Transverse colon (tissue), 4 donors: ENCODE measurements around the gene RAE1. TPM values are rescaled to one million over a fixed set of nuclear protein-coding genes. Genes with fewer than 3 reads are reported as not detected.

Experiments
- DNase-seq: peaks from one replicate; pipeline ENCODE4 v3.0.0-alpha.2; 2019
- H3K27ac ChIP-seq, 4 donors: fragments of 200-600 bp; sonication (generic); 2 replicates each; pipeline ENCODE4 v1.5.1; 2016 to 2018; ENCODE audit warnings: inconsistent platforms in 4 of 4
- H3K27me3 ChIP-seq: fragments of 200-600 bp; sonication (generic); 2 replicates; pipeline ENCODE4 v1.5.1; 2017; ENCODE audit warnings: inconsistent platforms
- H3K36me3 ChIP-seq, 4 donors: fragments of 200-600 bp; sonication (generic); 2 replicates each; pipeline ENCODE4 v1.5.1; 2017 to 2019; ENCODE audit warnings: inconsistent platforms in 4 of 4
- H3K4me1 ChIP-seq, 4 donors: fragments of 200-600 bp; sonication (generic); 2 replicates each; pipeline ENCODE4 v1.5.1; 2017 to 2020; ENCODE audit warnings: inconsistent platforms in 4 of 4
- H3K4me3 ChIP-seq, 4 donors: fragments of 200-600 bp; sonication (generic); 1 replicate in 1 of 4; 2 replicates in 3 of 4; pipeline versions ENCODE4 v1.5.1 to v1.6.1; 2017 to 2019; ENCODE audit warnings: inconsistent platforms in 4 of 4
- H3K9me3 ChIP-seq, 2 donors: fragments of 200-600 bp; sonication (generic); 2 replicates each; pipeline ENCODE4 v1.5.1; 2017 to 2019; ENCODE audit warnings: inconsistent platforms in 2 of 2
- CTCF ChIP-seq, 5 experiments: fragments of 200-600 bp in 3 of 5; fragments of 450-650 bp in 2 of 5; sonication (generic) in 3 of 5; IDR thresholded peaks; 1 replicate in 2 of 5; 2 replicates in 3 of 5; pipeline ENCODE4 v1.5.1; 2016 to 2017; ENCODE audit warnings: antibody characterized with exemption in 5 of 5, inconsistent platforms in 3 of 5, mild to moderate bottlenecking in 2 of 5, moderate library complexity in 1 of 5
- EP300 ChIP-seq: sonication (generic); formaldehyde crosslinking; IDR thresholded peaks from one replicate; pipeline ENCODE4 v1.6.1; 2017; ENCODE audit warnings: antibody characterized with exemption, low read depth
- POLR2A ChIP-seq: fragments of 450-650 bp; IDR thresholded peaks from one replicate; pipeline ENCODE4 v1.6.1; 2016; ENCODE audit warnings: antibody characterized with exemption, mild to moderate bottlenecking, moderate library complexity
- POLR2AphosphoS5 ChIP-seq, 3 donors: sonication (generic); formaldehyde crosslinking; IDR thresholded peaks; one replicate each; pipeline ENCODE4 v1.6.1; 2016; ENCODE audit warnings: antibody characterized with exemption in 3 of 3
- whole genome bisulfite sequencing, 2 donors: methylation state at CpG; one replicate each; pipeline ENCODE4 v1.1.5; 2018; ENCODE audit warnings: low coverage in 1 of 2; 5-methylcytosine and 5-hydroxymethylcytosine counted together
- in situ Hi-C, 4 donors: fragments of 200-750 bp; cut with MboI; loops; one replicate each; pipeline versions ENCODE4 v1.15.0 to v1.15.1; 2017; ENCODE audit warnings: low sequenced_read_pairs in 3 of 4, low pct_ligation_motif_present in 1 of 4, low pct_unique_long_range_greater_than_20kb in 1 of 4
- intact Hi-C: fragments of 100-400 bp; cut with DNase I; formaldehyde crosslinking; loops from one replicate; pipeline ENCODE4 v1.15.1; 2023; ENCODE audit warnings: low total_unique reads
- total RNA-seq, 4 donors: library from RNA; depleted of rRNA; stranded (reverse); fragments of >200 nt; gene quantifications; one replicate each; pipeline ENCODE4 v1.1.0, GENCODE V29; 2016

RAE1 gene
- total RNA-seq, 4 donors from 2014 or later = 5.6 to 29.9 (median 15.2) TPM

DNA sequence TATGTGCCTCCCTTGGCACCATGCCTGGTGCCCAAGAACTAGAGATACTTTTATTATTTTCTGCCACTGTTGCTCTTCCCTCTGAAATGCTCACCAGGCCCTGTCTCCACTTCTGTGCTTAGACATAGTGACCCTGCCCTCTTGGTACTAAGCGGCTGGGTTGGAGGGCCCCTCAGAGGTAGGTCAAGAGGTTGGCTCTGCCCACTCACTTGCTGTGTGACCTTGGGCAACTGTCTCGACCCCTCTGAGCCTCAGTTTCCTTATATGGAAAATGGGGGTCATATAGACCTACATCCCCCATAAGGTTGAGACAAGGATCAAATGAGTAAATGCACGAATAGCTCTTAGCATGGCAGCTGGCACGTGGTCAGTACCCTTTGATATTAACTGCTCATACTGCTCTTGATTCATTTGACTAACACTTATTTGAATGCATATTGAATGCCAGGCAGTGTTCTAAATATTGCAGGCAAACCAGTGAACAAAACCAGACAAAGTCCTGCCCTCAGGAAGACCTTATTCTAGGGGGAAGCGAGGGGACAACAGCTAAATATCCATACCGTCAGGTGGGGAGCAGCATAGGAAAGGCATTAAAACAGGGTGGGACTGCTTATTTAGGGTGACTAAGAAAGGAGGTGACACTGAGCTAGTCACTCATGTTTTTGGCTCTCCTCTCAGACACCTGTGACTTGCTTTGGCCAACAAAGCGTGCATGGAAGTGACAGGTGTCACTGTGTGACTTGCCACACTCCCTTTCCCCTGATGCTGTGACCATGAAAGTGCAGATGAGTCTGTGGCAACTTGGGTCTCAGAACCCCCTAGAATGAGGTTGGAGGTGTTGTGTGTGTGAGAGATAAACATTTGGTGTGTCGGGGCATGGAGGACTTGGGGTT is 35.7 kb upstream of the RAE1 start:
- Histone ChIP-seq H3K4me3 (no peak overlapping the region), H3K9me3 (no peaks in the 10 kb centered on the region), H3K36me3 (no peaks in the 10 kb centered on the region), H3K4me1 (no peaks in the 10 kb centered on the region), H3K27me3 (no peaks in the 10 kb centered on the region), H3K27ac (no peak overlapping the region)
- no peak for DNase-seq
- in situ Hi-C loops = no loop called here
- 72% methylated on average over 8 of the region's 8 CpGs; no CpG with 5 or more reads in 1 of the 2 donors for WGBS, 2 donors
- no peak for TF ChIP-seq CTCF (IDR thresholded peaks at IDR 0.05)
- no peak for TF ChIP-seq POLR2AphosphoS5 (IDR thresholded peaks at IDR 0.05)
- TF ChIP-seq EP300 = no peak
- no peak for TF ChIP-seq POLR2A
- intact Hi-C loops = no loop called here

DNA sequence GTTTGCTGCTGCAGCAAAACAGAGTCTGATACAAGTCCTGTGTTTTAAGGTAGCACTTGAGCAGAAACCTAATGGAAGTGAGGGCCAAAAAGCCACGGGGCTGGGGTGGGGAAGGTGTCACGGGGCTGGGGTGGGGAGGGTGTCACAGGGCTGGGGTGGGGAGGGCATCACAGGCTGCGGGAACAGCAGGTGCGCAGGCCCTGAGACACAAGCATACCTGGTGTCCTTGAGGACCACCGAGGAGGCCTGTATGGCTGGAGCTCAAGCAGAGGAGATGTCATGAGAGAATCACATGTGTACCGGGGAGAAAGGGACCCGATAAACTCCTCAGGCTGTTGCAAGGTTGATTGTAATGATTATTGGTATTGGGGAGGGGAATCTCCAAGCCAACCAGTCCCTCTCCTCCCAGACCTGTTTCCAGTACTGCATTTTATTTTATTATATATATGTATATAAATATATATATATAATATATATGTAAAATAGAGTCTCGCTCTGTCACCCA is 35.0 kb upstream of the RAE1 start:
- H3K36me3 ChIP-seq = no peaks in the 10 kb centered on the region
- no peaks in the 10 kb centered on the region for H3K4me1 ChIP-seq
- TF ChIP-seq POLR2A (no peak), CTCF (IDR thresholded peaks at IDR 0.05) (no peak), POLR2AphosphoS5 (IDR thresholded peaks at IDR 0.05) (no peak), EP300 (no peak)
- intact Hi-C loops (no loop called here), in situ Hi-C loops (no loop called here)
- 73 to 86% methylated on average over 2 to 8 of the region's 8 CpGs for WGBS, 2 donors
- H3K4me3 ChIP-seq = no peak overlapping the region
- no peak overlapping the region for H3K27ac ChIP-seq
- no peaks in the 10 kb centered on the region for H3K27me3 ChIP-seq
- no peaks in the 10 kb centered on the region for H3K9me3 ChIP-seq
- DNase-seq = no peak

GRCh38 chr20:57316795-57317201 is 34.3 kb upstream of the RAE1 start:
- TF ChIP-seq EP300 = no peak
- TF ChIP-seq POLR2A = no peak
- no peak for TF ChIP-seq CTCF (IDR thresholded peaks at IDR 0.05)
- TF ChIP-seq POLR2AphosphoS5 (IDR thresholded peaks at IDR 0.05) = no peak
- in situ Hi-C loops (no loop called here), intact Hi-C loops (no loop called here)
- Histone ChIP-seq H3K36me3 (no peaks in the 10 kb centered on the region), H3K27ac (no peak overlapping the region), H3K4me1 (no peaks in the 10 kb centered on the region), H3K27me3 (no peaks in the 10 kb centered on the region), H3K9me3 (no peaks in the 10 kb centered on the region), H3K4me3 (no peak overlapping the region)
- DNase-seq = no peak
- 54% methylated on average over 9 of the region's 9 CpGs; no CpG with 5 or more reads in 1 of the 2 donors for WGBS, 2 donors

DNA sequence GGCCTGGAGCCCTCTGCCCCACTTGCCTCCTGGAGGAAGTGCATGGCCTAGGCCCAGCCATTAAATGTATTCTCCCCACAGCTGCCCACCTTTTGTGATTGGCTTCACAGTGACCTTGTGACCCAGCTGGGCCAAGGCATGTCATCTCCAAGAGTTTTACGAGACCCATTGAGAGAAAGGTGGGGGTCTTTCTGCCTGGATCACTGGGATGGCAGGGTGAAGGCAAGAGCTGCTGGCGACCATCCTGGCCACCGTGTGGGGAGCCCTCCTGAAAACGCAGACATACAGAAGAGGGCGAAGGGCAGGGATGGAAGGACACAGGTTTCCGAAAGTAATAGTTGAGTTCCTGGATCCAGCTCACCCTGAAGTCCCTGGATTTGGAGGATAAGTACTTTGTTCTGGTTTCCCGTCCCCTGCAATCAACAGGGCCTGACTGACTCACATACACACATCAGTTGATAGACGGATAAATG is 33.7 kb upstream of the RAE1 start:
- no peak for TF ChIP-seq POLR2AphosphoS5 (IDR thresholded peaks at IDR 0.05)
- no peak for TF ChIP-seq CTCF (IDR thresholded peaks at IDR 0.05)
- TF ChIP-seq POLR2A = no peak
- no peak for TF ChIP-seq EP300
- Histone ChIP-seq H3K9me3 (no peaks in the 10 kb centered on the region), H3K4me3 (no peak overlapping the region), H3K4me1 (no peaks in the 10 kb centered on the region), H3K36me3 (no peaks in the 10 kb centered on the region), H3K27ac (no peak overlapping the region), H3K27me3 (no peaks in the 10 kb centered on the region)
- no peak for DNase-seq
- in situ Hi-C loops (no loop called here), intact Hi-C loops (no loop called here)
- 91% methylated on average over 3 to 8 of the region's 8 CpGs for WGBS, 2 donors
